GM12878 (cell line): Measurements from ENCODE around the gene WDR77. TPM values are rescaled to one million over a fixed set of nuclear protein-coding genes. Genes with fewer than 3 reads are reported as not detected.

Experiments used
- ATAC-seq: fragments of 200-7000 bp; cut with Tn5 transposase; 3 replicates; pipeline ENCODE4 v1.9.1; 2020; ENCODE audit warnings: mild to moderate bottlenecking, moderate library complexity
- BruUV-seq: library from RNA; stranded (reverse); fragments of 400-500 nt; replicated peaks from 2 replicates; lab custom pipeline; 2021; lab: Mats Ljungman, UMichigan
- CTCF ChIA-PET: fragments of 300-600 bp; sonication (Branson Sonifier 250); formaldehyde crosslinking; extraction: SDS; loops from one replicate; lab custom pipeline; 2021; ENCODE audit warnings: inconsistent platforms; lab: Yijun Ruan, JAX
- POLR2A ChIA-PET: fragments of 350-600 bp; formaldehyde crosslinking; extraction: SDS; loops from one replicate; lab custom pipeline; 2021; ENCODE audit warnings: inconsistent platforms; lab: Charles Lee
- RAD21 ChIA-PET: fragments of 300-600 bp; sonication (Branson Sonifier 250); formaldehyde crosslinking; loops from one replicate; lab custom pipeline; 2023; ENCODE audit warnings: antibody characterized with exemption; ENCODE audit not compliant: unreplicated experiment; lab: Charles Lee
- SMC1A ChIA-PET: fragments of 300-600 bp; sonication (Branson Sonifier 250); formaldehyde crosslinking; loops from one replicate; lab custom pipeline; 2023; ENCODE audit not compliant: unreplicated experiment, uncharacterized antibody; lab: Charles Lee
- DNase-seq: peaks from one replicate; pipeline ENCODE4 v3.0.0-alpha.2; 2011; ENCODE audit warnings: low read depth, low spot score
- FAIRE-seq: peaks from 3 replicates; lab custom pipeline; 2011; peaks lifted over from hg19 to GRCh38; lab: Jason Lieb, UNC
- H2AFZ ChIP-seq: 2 replicates; pipeline ENCODE4 v1.6.0; 2011; ENCODE audit warnings: low read depth, low read length, control low read depth; ENCODE audit not compliant: control insufficient read depth
- H3K27ac ChIP-seq: 2 replicates; pipeline ENCODE4 v1.5.1; 2011; ENCODE audit warnings: control low read depth; ENCODE audit not compliant: control insufficient read depth, insufficient read depth
- H3K27me3 ChIP-seq, 2 experiments: replicated peaks in 1 of 2; 2 replicates each; pipeline versions ENCODE4 v1.6.0 to v1.6.1; 2011; ENCODE audit warnings: low read length in 1 of 2; ENCODE audit not compliant: control insufficient read depth in 2 of 2, insufficient read depth in 2 of 2
- H3K36me3 ChIP-seq, 2 experiments: 2 replicates each; pipeline ENCODE4 v1.5.1; 2011; ENCODE audit warnings: low read length in 1 of 2; ENCODE audit not compliant: control insufficient read depth in 2 of 2, insufficient read depth in 2 of 2
- H3K4me1 ChIP-seq: 2 replicates; pipeline ENCODE4 v1.6.1; 2011; ENCODE audit warnings: mild to moderate bottlenecking, low read length, moderate library complexity, mixed read lengths; ENCODE audit not compliant: control insufficient read depth, insufficient read depth
- H3K4me2 ChIP-seq: 2 replicates; pipeline ENCODE4 v1.6.0; 2011; ENCODE audit warnings: control low read depth; ENCODE audit not compliant: control insufficient read depth, insufficient read depth
- H3K4me3 ChIP-seq: fragments of 200-600 bp; sonication (generic); 2 replicates; pipeline ENCODE4 v1.5.1; 2016
- H3K79me2 ChIP-seq: 2 replicates; pipeline ENCODE4 v1.6.0; 2011; ENCODE audit warnings: low read length; ENCODE audit not compliant: control insufficient read depth, insufficient read depth
- H3K9ac ChIP-seq: 2 replicates; pipeline ENCODE4 v1.8.0; 2011; ENCODE audit warnings: low read length, control low read depth, mixed read lengths; ENCODE audit not compliant: control insufficient read depth, insufficient read depth
- H3K9me3 ChIP-seq: replicated peaks from 3 replicates; pipeline ENCODE4 v1.5.1; 2011; ENCODE audit warnings: mild to moderate bottlenecking, low read length; ENCODE audit not compliant: control insufficient read depth, insufficient read depth
- H4K20me1 ChIP-seq: 2 replicates; pipeline ENCODE4 v1.6.0; 2011; ENCODE audit not compliant: control insufficient read depth, insufficient read depth
- BCL3 ChIP-seq: IDR thresholded peaks from 2 replicates; pipeline ENCODE4 v1.6.1; 2011; ENCODE audit warnings: borderline replicate concordance, low read depth, mild to moderate bottlenecking, moderate library complexity, low read length; ENCODE audit not compliant: insufficient read depth, poor library complexity, severe bottlenecking
- BHLHE40 ChIP-seq, 2 experiments: fragments of 450-650 bp in 1 of 2; IDR thresholded peaks; 2 replicates each; pipeline ENCODE4 v1.6.1; 2011 to 2017; ENCODE audit warnings: low read depth in 2 of 2, borderline replicate concordance in 1 of 2, improper control_type of control experiment in 1 of 2, low read length in 1 of 2, mild to moderate bottlenecking in 1 of 2
- CBX5 ChIP-seq: sonication (generic); IDR thresholded peaks from 2 replicates; pipeline ENCODE4 v1.6.1; 2016; ENCODE audit warnings: low read depth, moderate library complexity, mild to moderate bottlenecking, inconsistent platforms
- HSF1 ChIP-seq: fragments of 150-350 bp; IDR thresholded peaks from 2 replicates; pipeline ENCODE4 v1.6.1; 2014; ENCODE audit warnings: mild to moderate bottlenecking, low read depth, low read length
- IRF4 ChIP-seq: IDR thresholded peaks from 2 replicates; pipeline ENCODE4 v1.6.1; 2011; ENCODE audit warnings: low read depth, low read length
- NFYB ChIP-seq: IDR thresholded peaks from 2 replicates; pipeline ENCODE4 v1.6.1; 2011; ENCODE audit warnings: low read depth, mild to moderate bottlenecking, low read length, improper control_type of control experiment, moderate library complexity; ENCODE audit not compliant: insufficient read depth
- PBX3 ChIP-seq: IDR thresholded peaks from 2 replicates; pipeline ENCODE4 v1.6.1; 2011; ENCODE audit warnings: mild to moderate bottlenecking, low read depth, low read length, moderate library complexity; ENCODE audit not compliant: insufficient replicate concordance
- RFX5 ChIP-seq: IDR thresholded peaks from 2 replicates; pipeline ENCODE4 v1.6.1; 2011; ENCODE audit warnings: low read depth, low read length, improper control_type of control experiment
- SIX5 ChIP-seq: IDR thresholded peaks from 2 replicates; pipeline ENCODE4 v1.6.1; 2011; ENCODE audit warnings: mild to moderate bottlenecking, low read depth, low read length, moderate library complexity; ENCODE audit not compliant: severe bottlenecking
- TARDBP ChIP-seq: IDR thresholded peaks from 2 replicates; pipeline ENCODE4 v1.6.1; 2016; ENCODE audit warnings: borderline replicate concordance
- YY1 ChIP-seq: IDR thresholded peaks from 2 replicates; pipeline ENCODE4 v1.6.1; 2011; ENCODE audit warnings: low read depth, mild to moderate bottlenecking, low read length
- in situ Hi-C: fragments of 300-500 bp; cut with MboI; formaldehyde crosslinking; loops from 9 replicates; pipeline ENCODE4 v1.14.3; 2018; ENCODE audit warnings: mixed read lengths
- intact Hi-C: fragments of 100-400 bp; cut with micrococcal nuclease; formaldehyde crosslinking; loops from one replicate; pipeline ENCODE4 v1.14.2; 2022; ENCODE audit not compliant: unreplicated experiment
- polyA plus RNA-seq, 11 experiments: library from polyadenylated mRNA; depleted of rRNA in 4 of 11; unstranded in 6 of 11; stranded (reverse) in 5 of 11; fragments of >200 nt; fragmentation: Nextera tagmentation in 4 of 11; fragmentation: Illumina TruSeq in 1 of 11; extraction: Ambion mirVana in 4 of 11; extraction: Trizol in 1 of 11; gene quantifications; 1 replicate in 1 of 11; 2 replicates in 10 of 11; pipeline versions ENCODE4 v1.2.1 to v1.2.3, GENCODE V29; 2011 to 2016; ENCODE audit warnings: inconsistent platforms in 2 of 11, missing spikeins in 2 of 11, low read depth in 1 of 11
- total RNA-seq, 4 experiments: library from RNA; depleted of rRNA in 3 of 4; stranded (reverse); fragments of >200 nt in 3 of 4; fragmentation: Illumina TruSeq in 1 of 4; extraction: Trizol in 1 of 4; gene quantifications; 2 replicates each; pipeline versions ENCODE4 v1.2.1 to v1.2.3, GENCODE V29; 2013 to 2021

Gene WDR77
- total and polyA plus RNA-seq, 10 of the 15 experiments (the other 5 are each of a cell fraction or from before 2014, with no cell fraction given) = 12.7 to 167 (median 67.1) TPM

- Histone ChIP-seq H3K27me3 (no peaks in the 10 kb centered on the region), H3K4me2 (no peak overlapping the region), H3K36me3 (0 out of 4 replicates have a peak, but pooled peaks cover 0 to 8% of the 10 kb centered on the region in 2 experiments), H2AFZ (no peak overlapping the region), H4K20me1 (no peaks in the 10 kb centered on the region), H3K9me3 (no peaks in the 10 kb centered on the region; the same call in 2 of the 3 replicates), H3K4me3 (no peak overlapping the region), H3K9ac (no peak overlapping the region), H3K4me1 (peaks cover 12% of the 10 kb centered on the region), H3K27ac (no peak overlapping the region), H3K79me2 (no peaks in the 10 kb centered on the region)
- DNase-seq (no peak), ATAC-seq (no peak), FAIRE-seq (no peak)
- CTCF ChIA-PET = interaction anchor here (1.5 to 2.1 kb wide), 2 partner anchors 11 to 38 kb away, joined by 5 to 6 read pairs; no protein-coding TSS in a partner anchor
- SMC1A ChIA-PET = no interaction called here
- RAD21 ChIA-PET = no interaction called here
- POLR2A ChIA-PET = interaction anchor here (1.1 kb wide), 1 partner anchor 10 kb away, joined by 3 read pairs; no protein-coding TSS in a partner anchor
- no TSS peak for BruUV-seq
- in situ Hi-C loops = no loop called here
- intact Hi-C loops = loop anchor here (2.0 kb wide), 1 partner anchor 15 kb away; no protein-coding TSS in a partner anchor
- TF ChIP-seq NFYB (peak; percentile 76), IRF4 (no peak)
Measured at GRCh38 chr1:111469539-111469938, 20.5 kb upstream of the WDR77 start.

GRCh38 chr1:111468717-111469100, 19.7 kb upstream of the WDR77 start:
- in situ Hi-C loops = no loop called here
- H3K79me2 ChIP-seq = no peaks in the 10 kb centered on the region
- 0 out of 4 replicates have a peak, but pooled peaks cover 0 to 8% of the 10 kb centered on the region in 2 experiments for H3K36me3 ChIP-seq
- RAD21 ChIA-PET = no interaction called here
- DNase-seq = no peak
- FAIRE-seq = no peak
- H3K9ac ChIP-seq = no peak overlapping the region
- POLR2A ChIA-PET = interaction anchor here (1.1 kb wide), 2 partner anchors 11 to 39 kb away, joined by 3 read pairs; no protein-coding TSS in a partner anchor
- peaks cover 12% of the 10 kb centered on the region for H3K4me1 ChIP-seq
- no TSS peak for BruUV-seq
- H3K4me2 ChIP-seq = no peak overlapping the region
- ATAC-seq = no peak
- SMC1A ChIA-PET = no interaction called here
- H3K4me3 ChIP-seq = no peak overlapping the region
- intact Hi-C loops = loop anchor here (2.0 kb wide), 1 partner anchor 14 kb away; no protein-coding TSS in a partner anchor
- H4K20me1 ChIP-seq = no peaks in the 10 kb centered on the region
- TF ChIP-seq RFX5 (no peak), CBX5 (no peak), BHLHE40 (IDR thresholded peaks at IDR 0.05; ENCODE audit: borderline replicate concordance in 1 of 2, low read depth in 2 of 2, low read length in 1 of 2) (no peak), SIX5 (no peak), YY1 (no peak), BCL3 (no peak), HSF1 (no peak), NFYB (no peak), TARDBP (no peak), PBX3 (no peak)
- no peak overlapping the region for H2AFZ ChIP-seq
- no peaks in the 10 kb centered on the region for H3K27me3 ChIP-seq
- no peak overlapping the region for H3K27ac ChIP-seq
- no peaks in the 10 kb centered on the region; the same call in 2 of the 3 replicates for H3K9me3 ChIP-seq
- CTCF ChIA-PET = interaction anchor here (1.5 to 2.1 kb wide), 2 partner anchors 12 to 39 kb away, joined by 5 to 6 read pairs; no protein-coding TSS in a partner anchor
